K562 (cell line): ENCODE data around the gene NOPCHAP1. TPM values are rescaled to one million over a fixed set of nuclear protein-coding genes. Genes with fewer than 3 reads are reported as not detected.

ENCODE experiments used
- ATAC-seq: fragments of 200-7000 bp; cut with Tn5 transposase; 3 replicates; pipeline ENCODE4 v1.9.1; 2020; ENCODE audit warnings: moderate library complexity
- BruUV-seq: library from RNA; stranded (reverse); fragments of 400-500 nt; replicated peaks from 2 replicates; lab custom pipeline; 2021; lab: Mats Ljungman, UMichigan
- CTCF ChIA-PET: fragments of 300-600 bp; formaldehyde crosslinking; extraction: SDS; loops from one replicate; lab custom pipeline; 2021; ENCODE audit warnings: low intra/inter-chr PET ratio; lab: Yijun Ruan, JAX
- POLR2A ChIA-PET: fragments of 300-600, 350-650 bp; sonication (Branson Sonifier 250); formaldehyde crosslinking; extraction: SDS; loops from one replicate; lab custom pipeline; 2021; ENCODE audit warnings: antibody characterized with exemption, inconsistent platforms; lab: Yijun Ruan, JAX
- DNase-seq, 4 experiments: peaks; one replicate each; pipeline versions ENCODE4 v3.0.0 to v3.0.0-alpha.2; 2011 to 2018; ENCODE audit warnings: low spot score in 3 of 4, mixed read lengths in 3 of 4; ENCODE audit errors: extremely low read depth in 1 of 4
- FAIRE-seq: peaks from 2 replicates; lab custom pipeline; 2011; peaks lifted over from hg19 to GRCh38; lab: Jason Lieb, UNC
- H2AFZ ChIP-seq: 2 replicates; pipeline ENCODE4 v1.6.0; 2011; ENCODE audit warnings: low read depth, low read length, control low read depth, inconsistent platforms
- H3K27ac ChIP-seq: fragments of 200-600 bp; 3 replicates; pipeline ENCODE4 v1.8.0; 2011; ENCODE audit warnings: low read depth, mild to moderate bottlenecking, control low read depth, inconsistent platforms, low read length, moderate library complexity, mixed read lengths; ENCODE audit errors: extremely low read depth
- H3K27me3 ChIP-seq, 2 experiments: fragments of 300-600 bp in 1 of 2; 2 replicates in 1 of 2; 3 replicates in 1 of 2; pipeline versions ENCODE4 v1.6.0 to v1.8.0; 2011; ENCODE audit warnings: inconsistent platforms in 2 of 2, low read length in 2 of 2, mild to moderate bottlenecking in 1 of 2, mixed read lengths in 1 of 2, moderate library complexity in 1 of 2; ENCODE audit not compliant: control insufficient read depth in 2 of 2, insufficient read depth in 2 of 2
- H3K36me3 ChIP-seq: fragments of 300-600 bp; 3 replicates; pipeline ENCODE4 v1.8.0; 2011; ENCODE audit warnings: mild to moderate bottlenecking, low read length, inconsistent platforms; ENCODE audit not compliant: control insufficient read depth, insufficient read depth
- H3K4me1 ChIP-seq, 2 experiments: fragments of 200-600 bp in 1 of 2; replicated peaks in 1 of 2; 2 replicates in 1 of 2; 3 replicates in 1 of 2; pipeline versions ENCODE4 v1.5.1 to v1.8.0; 2011; ENCODE audit warnings: inconsistent platforms in 2 of 2, low read length in 2 of 2, mild to moderate bottlenecking in 1 of 2, mixed read lengths in 1 of 2, moderate library complexity in 1 of 2; ENCODE audit not compliant: control insufficient read depth in 2 of 2, insufficient read depth in 2 of 2
- H3K4me2 ChIP-seq: 2 replicates; pipeline ENCODE4 v1.6.1; 2011; ENCODE audit warnings: low read length, control low read depth, inconsistent platforms, mixed read lengths; ENCODE audit not compliant: insufficient read depth
- H3K4me3 ChIP-seq: fragments of 200-600 bp; sonication (generic), shearing (Covaris generic); 2 replicates; pipeline ENCODE4 v1.5.1; 2016; ENCODE audit warnings: control low read depth, inconsistent platforms
- H3K79me2 ChIP-seq: fragments of 200-600 bp; 3 replicates; pipeline ENCODE4 v1.8.0; 2011; ENCODE audit warnings: low read length, inconsistent platforms; ENCODE audit not compliant: control insufficient read depth, insufficient read depth
- H3K9ac ChIP-seq, 2 experiments: 2 replicates each; pipeline versions ENCODE4 v1.6.0 to v1.6.1; 2011; ENCODE audit warnings: low read depth in 2 of 2, low read length in 2 of 2, control low read depth in 1 of 2, inconsistent platforms in 1 of 2, mild to moderate bottlenecking in 1 of 2, mixed read lengths in 1 of 2; ENCODE audit not compliant: insufficient read depth in 1 of 2
- H3K9me1 ChIP-seq: one replicate; pipeline ENCODE4 v1.6.0; 2011; ENCODE audit warnings: inconsistent platforms, mild to moderate bottlenecking, low read length, moderate library complexity; ENCODE audit not compliant: control insufficient read depth, insufficient read depth
- H3K9me3 ChIP-seq: replicated peaks from 2 replicates; pipeline ENCODE4 v1.5.1; 2011; ENCODE audit warnings: low read depth, low read length, inconsistent platforms; ENCODE audit not compliant: control insufficient read depth, insufficient read depth
- H4K20me1 ChIP-seq: replicated peaks from 2 replicates; pipeline ENCODE4 v1.6.1; 2011; ENCODE audit warnings: low read length, inconsistent platforms, mixed read lengths; ENCODE audit not compliant: control insufficient read depth, insufficient read depth
- ARNT ChIP-seq, 2 experiments: fragments of 450-650 bp; IDR thresholded peaks; 2 replicates each; pipeline ENCODE4 v1.6.1; 2016; ENCODE audit warnings: mild to moderate bottlenecking in 1 of 2
- ASH1L ChIP-seq: fragments of 450-650 bp; IDR thresholded peaks from 2 replicates; pipeline ENCODE4 v1.6.1; 2018; ENCODE audit warnings: borderline replicate concordance, mild to moderate bottlenecking, low read depth; ENCODE audit not compliant: partially characterized antibody
- CHD4 ChIP-seq: fragments of 200-600 bp; sonication (generic); IDR thresholded peaks from 3 replicates; pipeline ENCODE4 v1.6.1; 2012; ENCODE audit warnings: low read depth, mild to moderate bottlenecking, mixed read lengths, low read length, inconsistent platforms; ENCODE audit not compliant: insufficient read depth, insufficient replicate concordance, poor library complexity, severe bottlenecking
- CREBBP ChIP-seq: IDR thresholded peaks from one replicate; pipeline ENCODE4 v1.6.1; 2012; ENCODE audit warnings: low read depth, mild to moderate bottlenecking, control low read depth, inconsistent platforms, low read length
- GATAD2A ChIP-seq: fragments of 450-650 bp; IDR thresholded peaks from 2 replicates; pipeline ENCODE4 v1.6.1; 2017
- HIVEP1 ChIP-seq: fragments of 250-450 bp; sonication (Bioruptor Pico); IDR thresholded peaks from 2 replicates; pipeline ENCODE4 v1.4.0; 2020; ENCODE audit warnings: mild to moderate bottlenecking
- KLF16 ChIP-seq: IDR thresholded peaks from 2 replicates; pipeline ENCODE4 v1.6.1; 2016; ENCODE audit warnings: antibody characterized with exemption
- NEUROD1 ChIP-seq: fragments of 150-350 bp; IDR thresholded peaks from 2 replicates; pipeline ENCODE4 v1.6.1; 2014; ENCODE audit warnings: borderline replicate concordance, low read length, low read depth; ENCODE audit not compliant: partially characterized antibody
- POLR2A ChIP-seq: fragments of 450-650 bp; conservative IDR thresholded peaks from 2 replicates; pipeline ENCODE4 v1.6.1; 2016
- PTRF ChIP-seq: fragments of 450-650 bp; IDR thresholded peaks from 2 replicates; pipeline ENCODE4 v1.6.1; 2016; ENCODE audit warnings: mild to moderate bottlenecking, missing genetic modification characterization, missing compliant biosample characterization
- PTTG1 ChIP-seq: fragments of 450-650 bp; IDR thresholded peaks from 2 replicates; pipeline ENCODE4 v1.6.1; 2016; ENCODE audit warnings: low read depth, mild to moderate bottlenecking, missing genetic modification characterization, missing compliant biosample characterization
- ZNF551 ChIP-seq: fragments of 250-450 bp; sonication (Bioruptor Pico); IDR thresholded peaks from 2 replicates; pipeline ENCODE4 v1.5.0; 2021; ENCODE audit warnings: mild to moderate bottlenecking, moderate library complexity
- ZNF764 ChIP-seq: fragments of 250-450 bp; sonication (Bioruptor Pico); IDR thresholded peaks from 2 replicates; pipeline ENCODE4 v1.4.0; 2020; ENCODE audit warnings: low read depth, mild to moderate bottlenecking, moderate library complexity
- WGBS: fragments of 100-300 bp; shearing (Covaris generic); methylation state at CpG from one replicate; pipeline ENCODE4 v1.1.6; 2016; ENCODE audit warnings: low coverage, mixed read lengths; ENCODE audit not compliant: insufficient coverage; ENCODE audit errors: missing lambda C conversion rate; 5-methylcytosine and 5-hydroxymethylcytosine counted together
- in situ Hi-C: fragments of 300-500 bp; cut with MboI; formaldehyde crosslinking; loops from 4 replicates; pipeline ENCODE4 v1.15.0; 2018; ENCODE audit warnings: inconsistent platforms, mixed read lengths
- intact Hi-C: fragments of 100-400 bp; cut with micrococcal nuclease; formaldehyde crosslinking; loops from 2 replicates; pipeline ENCODE4 v1.14.2; 2022
- polyA plus RNA-seq, 8 experiments: library from polyadenylated mRNA; depleted of rRNA in 4 of 8; stranded (reverse) in 5 of 8; unstranded in 3 of 8; fragments of >200 nt; fragmentation: Nextera tagmentation in 2 of 8; fragmentation: Illumina TruSeq in 1 of 8; extraction: Ambion mirVana in 2 of 8; extraction: Trizol in 1 of 8; gene quantifications; 2 replicates each; pipeline versions ENCODE4 v1.2.1 to v1.2.3, GENCODE V29; 2011 to 2014; ENCODE audit warnings: inconsistent platforms in 1 of 8, missing spikeins in 1 of 8
- total RNA-seq, 7 experiments: library from RNA; depleted of rRNA in 6 of 7; stranded (reverse); fragments of >200 nt in 6 of 7; fragmentation: Illumina TruSeq in 2 of 7; extraction: Trizol in 2 of 7; gene quantifications; 2 replicates each; pipeline versions ENCODE4 v1.2.1 to v1.2.3, GENCODE V29; 2011 to 2021; ENCODE audit warnings: low replicate concordance in 1 of 7

The NOPCHAP1 gene
- total and polyA plus RNA-seq, 9 of the 15 experiments (the other 6 are each of a cell fraction or from before 2014, with no cell fraction given) = 19.4 to 108 (median 33.4) TPM

DNA sequence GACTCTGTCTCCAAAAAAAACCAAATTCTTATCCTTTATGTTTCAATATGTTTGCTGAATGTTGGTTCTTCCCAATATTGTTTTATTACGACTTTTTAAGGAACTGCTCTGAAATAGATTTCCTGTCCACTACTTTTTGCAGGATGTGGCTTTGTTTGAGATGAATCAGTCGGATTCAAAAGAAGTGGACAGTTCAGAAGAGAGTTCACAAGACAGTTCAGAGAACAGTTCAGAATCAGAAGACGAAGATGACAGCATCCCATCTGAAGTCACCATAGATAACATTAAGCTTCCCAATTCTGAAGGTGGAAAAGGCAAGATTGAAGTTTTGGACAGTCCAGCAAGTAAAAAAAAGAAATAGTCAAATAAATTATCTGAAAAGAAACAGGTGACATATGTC, 8.2 kb downstream of the NOPCHAP1 start:
- FAIRE-seq (no peak), ATAC-seq (no peak), DNase-seq (no peak)
- intact Hi-C loops = no loop called here
- no TSS peak for BruUV-seq
- Histone ChIP-seq H3K9me1 (no peaks in the 10 kb centered on the region), H4K20me1 (no peaks in the 10 kb centered on the region), H3K27me3 (no peaks in the 10 kb centered on the region), H3K9ac (no peak overlapping the region), H3K4me2 (no peak overlapping the region), H3K9me3 (no peaks in the 10 kb centered on the region), H3K27ac (no peak overlapping the region), H3K4me3 (no peak overlapping the region), H2AFZ (no peak overlapping the region), H3K36me3 (peaks cover 96% of the 10 kb centered on the region), H3K79me2 (peaks cover 16% of the 10 kb centered on the region; the same call in 2 of the 3 replicates), H3K4me1 (no peaks in the 10 kb centered on the region)
- ChIA-PET CTCF (no interaction called here), POLR2A (no interaction called here)
- 81% methylated on average over 3 of the region's 3 CpGs for WGBS
- TF ChIP-seq PTTG1 (tag) (no peak), KLF16 (no peak), HIVEP1 (CRISPR knock-in tag) (no peak), PTRF (tag) (no peak), NEUROD1 (no peak)
- in situ Hi-C loops = no loop called here

DNA sequence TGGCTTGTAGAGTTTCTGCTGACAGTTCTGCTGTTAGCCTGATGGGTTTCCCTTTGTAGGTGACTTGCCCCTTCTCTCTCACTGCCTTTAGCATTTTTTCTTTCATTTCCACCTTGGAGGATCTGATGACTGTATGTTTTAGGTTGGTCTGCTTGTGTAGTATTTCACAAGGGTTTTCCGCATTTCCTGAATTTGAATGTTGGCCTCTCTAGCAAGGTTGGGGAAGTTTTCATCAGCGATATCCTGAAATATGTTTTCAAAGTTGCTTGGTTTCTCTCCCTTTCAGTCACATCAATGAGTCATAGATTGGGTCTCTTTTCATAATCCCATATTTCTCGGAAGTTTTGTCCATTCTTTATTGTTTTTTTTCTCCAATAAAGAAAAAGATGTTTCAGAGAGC, 11.4 kb downstream of the NOPCHAP1 start:
- BruUV-seq = no TSS peak
- in situ Hi-C loops = no loop called here
- WGBS = 92% methylated on average over 3 of the region's 3 CpGs

More for the DNA sequence above, 11.4 kb downstream of the NOPCHAP1 start:
- H3K9me3 ChIP-seq = no peaks in the 10 kb centered on the region
- no peak overlapping the region for H3K4me2 ChIP-seq
- no peaks in the 10 kb centered on the region for H3K27me3 ChIP-seq
- no peak for DNase-seq
- no peak overlapping the region for H2AFZ ChIP-seq
- ChIA-PET POLR2A (no interaction called here), CTCF (no interaction called here)
- H3K9ac ChIP-seq = no peak overlapping the region
- H3K9me1 ChIP-seq = no peaks in the 10 kb centered on the region
- no peaks in the 10 kb centered on the region for H3K4me1 ChIP-seq
- intact Hi-C loops = no loop called here
- no peak overlapping the region for H3K4me3 ChIP-seq
- H3K79me2 ChIP-seq = no peaks in the 10 kb centered on the region
- no peak overlapping the region for H3K27ac ChIP-seq
- H4K20me1 ChIP-seq = no peaks in the 10 kb centered on the region
- TF ChIP-seq GATAD2A (no peak), POLR2A (no peak), ZNF764 (CRISPR knock-in tag) (no peak), ARNT (IDR thresholded peaks at IDR 0.05) (no peak), CHD4 (no peak), ASH1L (no peak), CREBBP (no peak), ZNF551 (CRISPR knock-in tag) (no peak)
- TF ChIP-seq, all 486 proteins: peak for 0
- H3K36me3 ChIP-seq = peaks cover 95% of the 10 kb centered on the region; the same call in 2 of the 3 replicates
- FAIRE-seq (no peak), ATAC-seq (no peak)
